Hair follicular keratinocyte (primary cell): Measurements from ENCODE around the gene YJEFN3. TPM values are rescaled to one million over a fixed set of nuclear protein-coding genes. Genes with fewer than 3 reads are reported as not detected.

Source experiments
- total RNA-seq: library from RNA; depleted of rRNA; stranded (reverse); fragments of >200 nt; gene quantifications from 2 replicates; pipeline ENCODE4 v1.2.3, GENCODE V29; 2015

The YJEFN3 gene, protein sequence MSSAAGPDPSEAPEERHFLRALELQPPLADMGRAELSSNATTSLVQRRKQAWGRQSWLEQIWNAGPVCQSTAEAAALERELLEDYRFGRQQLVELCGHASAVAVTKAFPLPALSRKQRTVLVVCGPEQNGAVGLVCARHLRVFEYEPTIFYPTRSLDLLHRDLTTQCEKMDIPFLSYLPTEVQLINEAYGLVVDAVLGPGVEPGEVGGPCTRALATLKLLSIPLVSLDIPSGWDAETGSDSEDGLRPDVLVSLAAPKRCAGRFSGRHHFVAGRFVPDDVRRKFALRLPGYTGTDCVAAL
- total RNA-seq, result 0.46 and 1.3 TPM in 2 replicates

DNA sequence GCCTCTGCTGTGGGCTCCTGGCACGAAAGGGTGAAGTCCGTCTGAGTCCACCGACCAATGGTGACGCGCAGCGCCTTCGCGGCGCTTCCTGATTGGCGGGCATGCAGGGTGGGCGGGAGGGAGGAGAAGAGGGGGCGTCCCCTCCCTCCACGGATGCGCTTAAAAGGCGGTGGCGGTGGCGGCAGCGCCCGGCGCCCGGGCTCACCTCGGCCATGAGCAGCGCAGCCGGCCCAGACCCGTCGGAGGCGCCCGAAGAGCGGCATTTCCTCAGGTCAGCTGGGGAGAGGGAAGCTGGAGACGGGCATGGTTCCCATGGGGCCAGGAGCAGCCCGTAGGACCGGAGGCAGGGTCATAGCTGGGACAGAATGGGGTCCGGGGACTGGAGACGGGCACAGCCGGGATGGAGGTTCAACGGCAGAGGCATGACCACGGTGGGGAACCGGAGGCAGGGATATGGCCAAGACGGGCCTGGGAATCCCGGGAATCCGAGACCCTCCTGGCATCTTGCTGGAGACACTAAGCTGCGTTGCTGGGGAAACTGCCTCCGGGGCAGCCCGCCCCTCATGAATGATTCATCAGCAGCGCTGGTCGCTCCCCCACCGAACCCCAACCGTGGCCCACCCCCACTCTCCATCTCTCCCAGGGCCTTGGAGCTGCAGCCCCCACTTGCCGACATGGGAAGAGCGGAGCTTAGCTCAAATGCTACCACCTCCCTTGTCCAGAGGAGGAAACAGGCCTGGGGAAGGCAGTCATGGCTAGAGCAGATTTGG is at the start of gene YJEFN3:
TSS of gene YJEFN3 (plus strand) at position 191 of the 770 bp plus-strand sequence. CDS start at position 213, 22 bp downstream.

GRCh38 chr19:19514881-19515641 is 13.7 kb upstream of the YJEFN3 start, which contains the start of gene TSSK6:
Gene TSSK6, minus strand, starts transcription at chr19:19515548. Its CDS starts 121 bp downstream, at chr19:19515427.

GRCh38 chr19:19515642-19516519 is 12.8 kb upstream of the YJEFN3 start, which contains the start of gene NDUFA13:
Gene NDUFA13, plus strand, starts transcription at chr19:19516225. Its CDS starts 14 bp downstream, at chr19:19516239.

GRCh38 chr19:19538061-19538784 is 9.5 kb downstream of the YJEFN3 start, which contains the start of gene CILP2:
Gene CILP2, plus strand, starts transcription at chr19:19538265. Its CDS starts 85 bp downstream, at chr19:19538350.

Other genes starting within 250 kb of the YJEFN3 start
- gene SUGP1, start 208.4 kb upstream of the YJEFN3 start, total RNA-seq, result 17.6 and 19.9 TPM in 2 replicates
- 9.5 and 14.8 TPM in 2 replicates for gene MAU2, start 208.1 kb upstream of the YJEFN3 start, total RNA-seq
- gene GATAD2A, start 123.2 kb upstream of the YJEFN3 start, total RNA-seq, result 57.1 and 57.8 TPM in 2 replicates
- gene TSSK6, start 13.4 kb upstream of the YJEFN3 start, total RNA-seq, result 0.34 and 1.3 TPM in 2 replicates
- 125 and 206 TPM in 2 replicates for gene NDUFA13, start 12.7 kb upstream of the YJEFN3 start, total RNA-seq
- gene CILP2, start 9.4 kb downstream of the YJEFN3 start, total RNA-seq, result 0.08 and 0.31 TPM in 2 replicates
- 0.46 and 0.86 TPM in 2 replicates for gene PBX4, start 89.8 kb downstream of the YJEFN3 start, total RNA-seq
- gene LPAR2, start 99.3 kb downstream of the YJEFN3 start, total RNA-seq, result 27.2 and 37.4 TPM in 2 replicates
- 11.6 and 29.2 TPM in 2 replicates for gene GMIP, start 114.7 kb downstream of the YJEFN3 start, total RNA-seq
- gene ATP13A1, start 134.8 kb downstream of the YJEFN3 start, total RNA-seq, result 49.8 and 75.9 TPM in 2 replicates
- 3.6 and 4.4 TPM in 2 replicates for gene ZNF101, start 139.9 kb downstream of the YJEFN3 start, total RNA-seq
- 1.4 and 1.7 TPM in 2 replicates for gene ZNF14, start 204.2 kb downstream of the YJEFN3 start, total RNA-seq